ENCODE results near the gene ITFG1.
"Not testable (repeated sequence)": the region's sequence is repeated elsewhere in the genome, so short reads cannot be mapped to it uniquely, and the experiment has no call there.

ITFG1 gene

GRCh38 chr16:47371271-47372014 lies 89.4 kb downstream of the ITFG1 start:
- CTCF ChIA-PET = no interaction called here

GRCh38 chr16:47370536-47370935 lies 90.3 kb downstream of the ITFG1 start:
- ChIA-PET CTCF (no interaction called here), POLR2A (no interaction called here)
- no peak for DNase-seq
- Histone ChIP-seq H3K27me3 (replicated peaks in 2 of 5; ENCODE audit: control insufficient read depth in 4 of 5, insufficient read depth in 5 of 5, low read length in 4 of 5) (no peaks in the 10 kb centered on the region), H3K36me3 (ENCODE audit: control insufficient read depth in 4 of 4, insufficient read depth in 4 of 4, low read length in 3 of 4) (peaks cover 2 to 23% (median 7%) of the 10 kb centered on the region in 4 experiments), H3K4me3 (ENCODE audit: control insufficient read depth in 1 of 7, extremely low read depth in 1 of 7, insufficient read depth in 4 of 7, low read depth in 2 of 7, low read length in 6 of 7) (no peak overlapping the region), H3K9me3 (ENCODE audit: control extremely low read depth in 1 of 5, control insufficient read depth in 4 of 5, insufficient read depth in 2 of 5, low read depth in 1 of 5, low read length in 4 of 5) (peaks cover 0 to 13% (median 7%) of the 10 kb centered on the region in 5 experiments), H3K4me1 (ENCODE audit: control extremely low read depth in 1 of 4, control insufficient read depth in 4 of 4, insufficient read depth in 4 of 4, low read length in 3 of 4) (no peaks in the 10 kb centered on the region), H3K27ac (ENCODE audit: insufficient read depth in 1 of 2, low read depth in 1 of 2, low read length in 2 of 2, poor library complexity in 1 of 2, severe bottlenecking in 2 of 2) (no peak overlapping the region)
- WGBS (ENCODE audit: insufficient coverage) = 96% methylated on average over 11 of the region's 12 CpGs

More at GRCh38 chr16:47371271-47372014, 89.4 kb downstream of the ITFG1 start:
- WGBS (ENCODE audit: insufficient coverage) = 100% methylated on average over 1 of the region's 5 CpGs
- H3K4me1 ChIP-seq (ENCODE audit: control extremely low read depth in 1 of 4, control insufficient read depth in 4 of 4, insufficient read depth in 4 of 4, low read length in 3 of 4) = no peaks in the 10 kb centered on the region
- peaks cover 0 to 13% (median 7%) of the 10 kb centered on the region in 5 experiments for H3K9me3 ChIP-seq (ENCODE audit: control extremely low read depth in 1 of 5, control insufficient read depth in 4 of 5, insufficient read depth in 2 of 5, low read depth in 1 of 5, low read length in 4 of 5)
- no peaks in the 10 kb centered on the region for H3K27me3 ChIP-seq (replicated peaks in 2 of 5; ENCODE audit: control insufficient read depth in 4 of 5, insufficient read depth in 5 of 5, low read length in 4 of 5)
- H3K27ac ChIP-seq (ENCODE audit: insufficient read depth in 1 of 2, low read depth in 1 of 2, low read length in 2 of 2, poor library complexity in 1 of 2, severe bottlenecking in 2 of 2) = no peak overlapping the region
- DNase-seq = no peak
- POLR2A ChIA-PET = no interaction called here
- H3K36me3 ChIP-seq (ENCODE audit: control insufficient read depth in 4 of 4, insufficient read depth in 4 of 4, low read length in 3 of 4) = peaks cover 2 to 24% (median 7%) of the 10 kb centered on the region in 4 experiments
- H3K4me3 ChIP-seq (ENCODE audit: control insufficient read depth in 1 of 7, extremely low read depth in 1 of 7, insufficient read depth in 4 of 7, low read depth in 2 of 7, low read length in 6 of 7) = no peak overlapping the region

- Histone ChIP-seq H3K36me3 (ENCODE audit: control insufficient read depth in 4 of 4, insufficient read depth in 4 of 4, low read length in 3 of 4) (peaks cover 0 to 23% (median 7%) of the 10 kb centered on the region in 4 experiments), H3K9me3 (ENCODE audit: control extremely low read depth in 1 of 5, control insufficient read depth in 4 of 5, insufficient read depth in 2 of 5, low read depth in 1 of 5, low read length in 4 of 5) (peaks cover 0 to 11% (median 7%) of the 10 kb centered on the region in 5 experiments), H3K27me3 (replicated peaks in 2 of 5; ENCODE audit: control insufficient read depth in 4 of 5, insufficient read depth in 5 of 5, low read length in 4 of 5) (no peaks in the 10 kb centered on the region), H3K4me1 (ENCODE audit: control extremely low read depth in 1 of 4, control insufficient read depth in 4 of 4, insufficient read depth in 4 of 4, low read length in 3 of 4) (no peaks in the 10 kb centered on the region), H3K27ac (ENCODE audit: insufficient read depth in 1 of 2, low read depth in 1 of 2, low read length in 2 of 2, poor library complexity in 1 of 2, severe bottlenecking in 2 of 2) (no peak overlapping the region), H3K4me3 (ENCODE audit: control insufficient read depth in 1 of 7, extremely low read depth in 1 of 7, insufficient read depth in 4 of 7, low read depth in 2 of 7, low read length in 6 of 7) (no peak overlapping the region)
- no peak for DNase-seq
- no CpG with 5 or more reads among the region's 2 CpGs for WGBS (ENCODE audit: insufficient coverage)
- ChIA-PET POLR2A (no interaction called here), CTCF (no interaction called here)
Measured at GRCh38 chr16:47366228-47366627, 94.6 kb downstream of the ITFG1 start.

- WGBS (ENCODE audit: insufficient coverage) = no CpG with 5 or more reads among the region's 1 CpG
- Histone ChIP-seq H3K9me3 (ENCODE audit: control extremely low read depth in 1 of 5, control insufficient read depth in 4 of 5, insufficient read depth in 2 of 5, low read depth in 1 of 5, low read length in 4 of 5) (no peaks in the 10 kb centered on the region), H3K27ac (ENCODE audit: insufficient read depth in 1 of 2, low read depth in 1 of 2, low read length in 2 of 2, poor library complexity in 1 of 2, severe bottlenecking in 2 of 2) (no peak overlapping the region), H3K4me3 (ENCODE audit: control insufficient read depth in 1 of 7, extremely low read depth in 1 of 7, insufficient read depth in 4 of 7, low read depth in 2 of 7, low read length in 6 of 7) (no peak overlapping the region), H3K4me1 (ENCODE audit: control extremely low read depth in 1 of 4, control insufficient read depth in 4 of 4, insufficient read depth in 4 of 4, low read length in 3 of 4) (no peaks in the 10 kb centered on the region), H3K36me3 (ENCODE audit: control insufficient read depth in 4 of 4, insufficient read depth in 4 of 4, low read length in 3 of 4) (peaks cover 0 to 9% (median 3%) of the 10 kb centered on the region in 4 experiments), H3K27me3 (replicated peaks in 2 of 5; ENCODE audit: control insufficient read depth in 4 of 5, insufficient read depth in 5 of 5, low read length in 4 of 5) (no peaks in the 10 kb centered on the region)
- no peak for DNase-seq
- CTCF ChIA-PET = no interaction called here
- POLR2A ChIA-PET = no interaction called here
Measured at GRCh38 chr16:47363761-47364160, 97.1 kb downstream of the ITFG1 start.

GRCh38 chr16:47359478-47359877 lies 101.4 kb downstream of the ITFG1 start:
- DNase-seq = no peak
- CTCF ChIA-PET = no interaction called here
- POLR2A ChIA-PET = no interaction called here
- H3K4me1 ChIP-seq (ENCODE audit: control extremely low read depth in 1 of 4, control insufficient read depth in 4 of 4, insufficient read depth in 4 of 4, low read length in 3 of 4) = no peaks in the 10 kb centered on the region
- no peak overlapping the region for H3K27ac ChIP-seq (ENCODE audit: insufficient read depth in 1 of 2, low read depth in 1 of 2, low read length in 2 of 2, poor library complexity in 1 of 2, severe bottlenecking in 2 of 2)
- WGBS (ENCODE audit: insufficient coverage) = 93% methylated on average over 1 of the region's 2 CpGs
- peaks cover 0 to 7% (median 1%) of the 10 kb centered on the region in 4 experiments for H3K36me3 ChIP-seq (ENCODE audit: control insufficient read depth in 4 of 4, insufficient read depth in 4 of 4, low read length in 3 of 4)
- H3K9me3 ChIP-seq (ENCODE audit: control extremely low read depth in 1 of 5, control insufficient read depth in 4 of 5, insufficient read depth in 2 of 5, low read depth in 1 of 5, low read length in 4 of 5) = peaks cover 0 to 8% (median 0%) of the 10 kb centered on the region in 5 experiments
- no peak overlapping the region for H3K4me3 ChIP-seq (ENCODE audit: control insufficient read depth in 1 of 7, extremely low read depth in 1 of 7, insufficient read depth in 4 of 7, low read depth in 2 of 7, low read length in 6 of 7)
- no peaks in the 10 kb centered on the region for H3K27me3 ChIP-seq (replicated peaks in 2 of 5; ENCODE audit: control insufficient read depth in 4 of 5, insufficient read depth in 5 of 5, low read length in 4 of 5)

GRCh38 chr16:47358816-47359215 lies 102.0 kb downstream of the ITFG1 start:
- CTCF ChIA-PET = no interaction called here

GRCh38 chr16:47349029-47349428 lies 111.8 kb downstream of the ITFG1 start:
- H3K4me1 ChIP-seq (ENCODE audit: control extremely low read depth in 1 of 4, control insufficient read depth in 4 of 4, insufficient read depth in 4 of 4, low read length in 3 of 4); H3K36me3 ChIP-seq (ENCODE audit: control insufficient read depth in 4 of 4, insufficient read depth in 4 of 4, low read length in 3 of 4); CTCF ChIA-PET; POLR2A ChIA-PET; H3K27ac ChIP-seq (ENCODE audit: insufficient read depth in 1 of 2, low read depth in 1 of 2, low read length in 2 of 2, poor library complexity in 1 of 2, severe bottlenecking in 2 of 2); H3K4me3 ChIP-seq (ENCODE audit: control insufficient read depth in 1 of 7, extremely low read depth in 1 of 7, insufficient read depth in 4 of 7, low read depth in 2 of 7, low read length in 6 of 7); H3K27me3 ChIP-seq (replicated peaks in 2 of 5; ENCODE audit: control insufficient read depth in 4 of 5, insufficient read depth in 5 of 5, low read length in 4 of 5); DNase-seq: not testable (repeated sequence)
- peaks cover 2 to 36% (median 12%) of the 10 kb centered on the region in 5 experiments for H3K9me3 ChIP-seq (ENCODE audit: control extremely low read depth in 1 of 5, control insufficient read depth in 4 of 5, insufficient read depth in 2 of 5, low read depth in 1 of 5, low read length in 4 of 5)
- WGBS (ENCODE audit: insufficient coverage) = no CpG with 5 or more reads among the region's 2 CpGs

More at GRCh38 chr16:47358816-47359215, 102.0 kb downstream of the ITFG1 start:
- no peak for DNase-seq
- Histone ChIP-seq H3K4me1 (ENCODE audit: control extremely low read depth in 1 of 4, control insufficient read depth in 4 of 4, insufficient read depth in 4 of 4, low read length in 3 of 4) (no peaks in the 10 kb centered on the region), H3K27me3 (replicated peaks in 2 of 5; ENCODE audit: control insufficient read depth in 4 of 5, insufficient read depth in 5 of 5, low read length in 4 of 5) (no peaks in the 10 kb centered on the region), H3K27ac (ENCODE audit: insufficient read depth in 1 of 2, low read depth in 1 of 2, low read length in 2 of 2, poor library complexity in 1 of 2, severe bottlenecking in 2 of 2) (no peak overlapping the region), H3K4me3 (ENCODE audit: control insufficient read depth in 1 of 7, extremely low read depth in 1 of 7, insufficient read depth in 4 of 7, low read depth in 2 of 7, low read length in 6 of 7) (no peak overlapping the region), H3K9me3 (ENCODE audit: control extremely low read depth in 1 of 5, control insufficient read depth in 4 of 5, insufficient read depth in 2 of 5, low read depth in 1 of 5, low read length in 4 of 5) (peaks cover 0 to 12% (median 0%) of the 10 kb centered on the region in 5 experiments), H3K36me3 (ENCODE audit: control insufficient read depth in 4 of 4, insufficient read depth in 4 of 4, low read length in 3 of 4) (peaks cover 0 to 7% (median 1%) of the 10 kb centered on the region in 4 experiments)
- POLR2A ChIA-PET = no interaction called here
- 100% methylated on average over 2 of the region's 2 CpGs for WGBS (ENCODE audit: insufficient coverage)
